ENCODE measurements around the gene FGD4. TPM values are rescaled to one million over a fixed set of nuclear protein-coding genes. Genes with fewer than 3 reads are reported as not detected.

Gene FGD4
- total RNA-seq, 1 experiment from 2014 or later: 5.2 TPM

DNA sequence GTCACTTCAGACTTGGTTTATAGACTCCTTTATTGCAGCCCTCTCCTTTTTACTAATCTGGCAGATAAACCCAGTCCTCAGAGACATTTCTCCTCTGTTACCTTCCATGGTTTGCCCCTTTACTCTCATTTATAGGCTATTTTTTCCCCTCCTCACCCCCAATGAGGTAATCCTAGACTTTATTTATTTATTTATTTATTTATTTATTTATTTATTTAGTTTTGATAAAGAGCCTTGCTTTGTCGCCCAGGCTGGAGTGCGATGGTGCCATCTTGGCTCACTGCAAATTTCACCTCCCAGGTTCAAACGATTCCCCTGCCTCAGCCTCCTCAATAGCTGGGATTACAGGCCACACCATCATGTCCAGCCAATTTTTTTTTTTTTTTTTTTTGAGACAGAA lies 8.4 kb downstream of the FGD4 start:
- no peak for DNase-seq (ENCODE audit: low read depth)

- DNase-seq (ENCODE audit: low read depth): no peak
Observed at GRCh38 chr12:32413412-32413811, 14.1 kb downstream of the FGD4 start.

- no peak for DNase-seq (ENCODE audit: low read depth)
Observed at GRCh38 chr12:32418221-32418620, 18.9 kb downstream of the FGD4 start.

DNA sequence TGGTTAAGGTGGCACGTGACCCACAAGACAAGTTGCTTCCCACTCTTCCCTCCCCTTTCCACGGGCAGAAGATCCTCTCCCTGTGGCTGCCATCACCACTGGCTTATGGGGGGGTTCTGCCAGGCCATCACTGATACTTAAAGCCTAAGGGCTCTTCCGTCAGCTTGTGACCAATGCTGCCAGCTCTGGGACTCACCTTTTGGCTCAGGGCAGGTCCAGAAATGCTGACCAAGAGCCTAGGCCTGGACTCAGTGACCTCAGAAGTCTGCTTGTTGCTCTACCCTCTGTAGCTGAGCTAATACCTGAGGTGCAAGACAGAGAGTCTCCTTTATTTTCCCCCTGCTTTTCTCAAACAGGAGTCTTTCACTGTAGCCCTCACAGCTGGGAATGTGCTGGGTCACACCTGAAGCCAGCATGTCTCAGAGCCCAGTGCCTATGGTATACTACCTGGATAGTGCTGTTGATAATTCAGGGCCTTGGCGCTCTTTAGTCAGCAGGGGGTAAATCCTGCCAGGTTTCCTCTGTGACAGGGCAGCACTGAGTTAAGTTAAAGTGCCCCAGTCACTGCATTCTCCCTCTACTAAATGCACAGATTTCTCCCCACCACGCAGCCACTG lies 19.7 kb downstream of the FGD4 start:
- DNase-seq (ENCODE audit: low read depth): no peak

- DNase-seq (ENCODE audit: low read depth): peak; percentile 34
Observed at GRCh38 chr12:32419520-32419960, 20.2 kb downstream of the FGD4 start.

DNA sequence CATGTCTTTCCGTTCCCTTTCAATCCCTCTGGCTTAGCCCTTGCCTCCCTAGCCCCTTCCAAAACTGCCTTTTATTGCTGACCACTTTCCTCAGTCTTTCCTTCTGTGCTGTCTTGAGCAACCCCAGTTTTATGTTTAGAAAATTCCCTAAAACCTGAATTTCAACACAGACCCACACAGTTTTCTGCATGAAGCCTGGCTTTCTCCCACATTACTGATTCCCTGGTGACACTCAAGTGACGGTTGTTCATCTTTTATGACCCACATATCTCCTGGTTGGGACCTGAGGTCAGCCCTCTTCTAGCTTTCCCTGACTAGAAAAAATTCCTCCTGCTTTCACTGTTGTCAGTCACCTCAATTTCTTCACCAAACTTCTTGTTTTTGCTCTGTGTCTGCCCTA lies 21.0 kb downstream of the FGD4 start:
- DNase-seq (ENCODE audit: low read depth): no peak

DNA sequence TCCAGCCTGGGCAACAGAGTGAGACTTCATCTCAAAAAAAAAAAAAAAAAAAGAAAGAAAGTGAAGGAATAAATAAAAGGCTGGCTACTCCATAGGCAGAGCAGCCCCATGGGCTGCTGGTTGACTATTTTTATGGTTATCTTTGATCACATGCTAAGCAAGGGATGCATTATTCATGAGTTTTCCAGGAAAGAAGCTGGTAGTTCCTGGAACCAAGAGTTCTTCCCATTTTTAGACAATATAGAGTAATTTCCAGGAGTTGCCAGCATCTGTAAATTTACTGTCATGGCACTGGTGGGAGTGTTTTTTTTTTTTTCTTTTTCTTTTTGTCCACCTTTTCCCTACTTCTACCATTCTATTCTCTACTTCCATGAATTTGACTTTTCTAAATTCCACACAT lies 24.2 kb downstream of the FGD4 start:
- no peak for DNase-seq (ENCODE audit: low read depth)

DNA sequence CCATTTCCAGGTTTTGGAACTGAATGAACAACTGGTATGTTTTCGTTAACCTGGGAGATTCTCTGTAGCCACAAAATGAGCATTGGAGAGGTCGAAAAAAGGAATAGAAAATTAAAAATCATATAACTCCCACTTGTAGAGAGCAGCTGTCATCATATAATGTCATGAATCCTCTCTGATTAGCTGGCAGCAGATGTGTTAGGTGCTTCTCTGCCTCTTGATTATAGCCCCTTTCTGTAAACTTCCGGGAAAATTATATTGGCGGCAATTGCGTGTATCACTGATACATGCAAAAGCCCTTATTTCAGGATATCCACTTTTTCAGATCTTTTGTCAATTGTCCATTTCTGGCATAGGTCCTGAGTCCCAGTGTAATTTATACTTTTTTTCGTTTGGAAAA lies 31.7 kb downstream of the FGD4 start:
- DNase-seq (ENCODE audit: low read depth): no peak

DNA sequence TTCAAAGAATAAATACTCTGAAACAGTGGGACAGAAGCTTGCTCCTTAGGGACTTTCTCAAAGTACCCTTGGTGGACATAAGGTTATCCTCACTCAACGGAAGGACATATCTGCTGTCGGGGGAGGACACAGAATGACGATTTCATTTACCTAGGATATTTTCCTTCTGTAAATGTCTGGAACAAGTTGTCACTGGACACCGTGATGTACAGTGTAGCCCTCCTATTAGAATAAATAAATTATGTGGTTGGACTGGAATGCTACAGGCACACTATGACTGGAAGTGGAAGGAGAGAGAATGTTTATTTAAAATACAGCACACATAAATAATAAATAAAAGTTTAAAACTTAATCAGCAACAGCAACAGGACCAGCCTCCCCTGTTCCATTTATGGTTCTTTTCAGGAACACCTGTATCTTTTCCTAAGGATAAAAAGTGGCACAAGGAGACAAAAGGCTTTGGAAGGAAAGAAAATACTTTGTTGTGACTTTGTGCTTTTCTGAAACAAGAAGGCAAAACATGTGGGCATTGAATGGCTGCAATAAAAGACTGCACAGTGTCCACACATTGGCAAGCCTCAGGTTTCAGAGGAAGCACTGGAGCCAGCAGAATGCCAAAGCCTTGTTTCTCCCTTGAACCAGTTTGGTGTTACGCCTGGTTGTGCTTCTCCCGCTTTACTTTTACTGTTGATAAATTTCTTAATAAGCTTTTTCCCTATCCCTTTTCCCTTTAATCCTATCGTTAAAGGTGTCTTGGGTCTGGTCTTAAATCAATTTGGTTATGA lies 36.8 kb downstream of the FGD4 start:
- no peak for DNase-seq (ENCODE audit: low read depth)

DNA sequence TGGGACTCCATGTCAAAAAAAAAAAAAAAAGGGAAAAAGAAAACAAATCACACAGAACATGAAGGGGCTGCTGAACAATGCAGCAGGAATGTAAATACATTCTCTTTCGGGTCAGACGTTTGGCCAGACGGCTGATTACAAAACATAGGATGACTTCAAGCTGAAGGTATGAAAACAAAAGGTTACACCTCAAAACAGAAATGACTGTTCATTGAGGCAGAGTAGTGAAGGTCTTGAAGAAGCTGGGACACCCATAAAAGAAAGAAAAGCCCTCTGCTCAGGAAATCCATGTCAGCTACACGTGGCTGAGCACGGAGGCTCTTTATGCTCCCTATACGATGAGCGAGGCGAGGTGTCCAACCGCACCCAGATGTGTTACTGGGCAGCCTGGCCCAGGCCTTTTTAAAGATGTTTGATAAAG lies 37.7 kb downstream of the FGD4 start:
- DNase-seq (ENCODE audit: low read depth): peak; percentile 92

- no peak for DNase-seq (ENCODE audit: low read depth)
Observed at GRCh38 chr12:32440120-32440865, 40.9 kb downstream of the FGD4 start.

- no peak for DNase-seq (ENCODE audit: low read depth)
Observed at GRCh38 chr12:32443491-32443890, 44.1 kb downstream of the FGD4 start.

DNA sequence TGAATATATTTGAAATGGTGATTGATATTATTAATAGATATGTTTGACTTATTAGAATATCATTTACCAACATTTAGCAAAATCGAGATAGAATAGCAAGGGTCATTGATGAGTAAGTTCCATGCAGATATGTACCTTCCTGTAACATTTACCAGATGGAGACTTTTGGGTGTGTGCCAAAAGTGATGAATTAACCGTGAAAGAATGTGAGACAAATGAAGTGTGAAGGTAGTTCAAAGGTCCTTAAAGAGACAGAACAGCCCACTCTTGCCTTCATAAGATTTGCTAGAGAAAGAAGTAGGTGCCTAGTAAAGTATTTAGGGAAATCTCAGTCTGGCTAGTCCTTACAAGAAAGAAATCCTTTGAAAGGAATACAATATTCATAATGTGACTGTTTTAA lies 45.5 kb downstream of the FGD4 start:
- DNase-seq (ENCODE audit: low read depth): peak; percentile 90

DNA sequence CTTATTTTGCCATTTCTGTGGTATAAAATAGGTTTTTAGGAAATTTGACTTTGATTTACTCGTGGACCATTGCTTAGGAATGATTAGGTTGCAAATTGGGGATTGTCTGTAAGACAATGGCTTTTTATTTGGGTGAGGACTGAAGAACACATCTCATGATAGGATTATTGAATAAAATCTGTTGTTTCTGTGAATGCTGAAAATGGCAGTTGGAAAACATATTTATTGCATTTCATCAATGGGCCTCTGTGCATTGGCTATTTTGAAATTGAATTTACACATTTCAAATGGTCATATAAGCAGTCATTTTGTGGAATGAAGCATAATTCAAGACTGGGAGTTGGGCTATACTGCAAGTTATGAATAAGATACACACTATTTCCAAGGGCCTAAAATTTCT lies 46.0 kb downstream of the FGD4 start:
- no peak for DNase-seq (ENCODE audit: low read depth)

DNA sequence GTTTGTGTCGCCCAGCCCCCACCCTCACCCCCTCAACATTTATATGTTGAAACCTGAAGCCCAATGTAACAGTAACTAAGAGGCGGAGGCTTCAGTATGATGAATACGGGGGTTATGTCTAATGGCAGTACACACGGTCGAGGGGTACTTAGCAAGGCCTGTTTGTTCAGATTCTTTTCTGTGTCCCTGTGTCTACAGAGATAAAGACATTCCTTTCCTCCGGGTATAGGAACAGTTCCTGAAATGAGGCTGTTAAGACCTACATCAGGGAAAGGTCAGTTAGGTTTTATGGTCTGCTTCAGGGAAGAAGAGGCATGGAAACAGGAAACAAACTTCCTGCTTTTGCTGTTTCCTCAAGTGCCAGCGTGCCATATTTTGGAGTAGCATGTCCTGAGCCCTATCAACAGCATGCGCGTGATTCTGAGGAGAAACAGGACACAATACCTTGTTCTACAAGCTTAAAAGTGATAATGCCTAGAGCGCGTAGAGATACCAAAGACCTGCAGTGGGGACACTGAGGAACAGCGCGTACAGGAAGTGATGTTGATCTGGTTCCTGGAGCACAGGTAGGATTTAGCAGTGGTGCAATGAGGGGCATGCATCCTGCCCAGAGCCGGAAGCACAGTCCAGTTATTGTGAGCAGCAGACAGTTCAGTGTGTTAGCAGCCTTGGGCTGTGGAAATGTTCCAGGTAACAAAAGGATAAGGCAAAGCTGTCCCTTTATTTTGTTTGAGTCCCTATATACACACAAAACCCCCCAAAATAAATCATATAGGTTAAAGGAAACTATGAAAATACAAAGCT lies 47.2 kb downstream of the FGD4 start:
- no peak for DNase-seq (ENCODE audit: low read depth)

- peak; percentile 60 for DNase-seq (ENCODE audit: low read depth)
Observed at GRCh38 chr12:32448586-32448985, 49.2 kb downstream of the FGD4 start.

GRCh38 chr12:32450363-32450762 lies 51.0 kb downstream of the FGD4 start:
- DNase-seq (ENCODE audit: low read depth): no peak

- DNase-seq (ENCODE audit: low read depth): no peak
Observed at GRCh38 chr12:32450768-32451167, 51.4 kb downstream of the FGD4 start.

GRCh38 chr12:32451816-32452215 lies 52.5 kb downstream of the FGD4 start:
- DNase-seq (ENCODE audit: low read depth): no peak

GRCh38 chr12:32454075-32454474 lies 54.7 kb downstream of the FGD4 start:
- DNase-seq (ENCODE audit: low read depth): peak; percentile 58

- DNase-seq (ENCODE audit: low read depth): no peak
Observed at GRCh38 chr12:32454866-32455265, 55.5 kb downstream of the FGD4 start.

- DNase-seq (ENCODE audit: low read depth): peak; percentile 49
Observed at GRCh38 chr12:32455607-32456071, 56.3 kb downstream of the FGD4 start.
